ENCODE measurements around the gene ANTKMT.
A peak's percentile ranks its signal among the peaks of the same experiment; 100 is the strongest.

The ANTKMT gene

DNA sequence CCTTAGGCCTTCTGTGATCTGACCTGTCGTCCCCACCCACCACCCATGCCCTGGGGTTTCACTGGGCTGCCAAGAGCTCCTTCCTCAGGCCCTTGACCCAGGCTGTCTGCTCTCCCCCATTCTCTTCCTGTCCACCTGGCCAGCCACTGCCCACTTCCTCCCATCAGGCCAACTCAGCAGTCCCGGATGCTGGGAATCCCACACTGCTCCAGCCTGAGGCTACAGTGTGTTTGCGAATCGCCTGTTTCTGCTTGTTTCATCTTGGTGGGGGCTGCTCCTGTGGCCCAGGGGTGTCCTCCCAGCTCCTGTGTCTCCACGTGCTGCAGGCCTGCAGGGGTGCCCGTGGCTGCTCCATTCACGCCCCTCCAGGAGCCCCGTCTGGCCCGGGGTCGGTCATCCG lies 6.9 kb upstream of the ANTKMT start:
- TF ChIP-seq FOXK2 (IDR thresholded peaks at IDR 0.05) (no peak), SUZ12 (IDR thresholded peaks at IDR 0.05) (no peak), CTBP1 (IDR thresholded peaks at IDR 0.05; ENCODE audit: borderline replicate concordance) (no peak)
- no peak for DNase-seq (ENCODE audit: extremely low spot score)
- ChIA-PET CTCF (no interaction called here), POLR2A (interaction anchor here (4.0 kb wide), 1 partner anchor 12 kb away, joined by 27 read pairs; the partner anchor contains the start of genes CCDC78 and HAGHL)

DNA sequence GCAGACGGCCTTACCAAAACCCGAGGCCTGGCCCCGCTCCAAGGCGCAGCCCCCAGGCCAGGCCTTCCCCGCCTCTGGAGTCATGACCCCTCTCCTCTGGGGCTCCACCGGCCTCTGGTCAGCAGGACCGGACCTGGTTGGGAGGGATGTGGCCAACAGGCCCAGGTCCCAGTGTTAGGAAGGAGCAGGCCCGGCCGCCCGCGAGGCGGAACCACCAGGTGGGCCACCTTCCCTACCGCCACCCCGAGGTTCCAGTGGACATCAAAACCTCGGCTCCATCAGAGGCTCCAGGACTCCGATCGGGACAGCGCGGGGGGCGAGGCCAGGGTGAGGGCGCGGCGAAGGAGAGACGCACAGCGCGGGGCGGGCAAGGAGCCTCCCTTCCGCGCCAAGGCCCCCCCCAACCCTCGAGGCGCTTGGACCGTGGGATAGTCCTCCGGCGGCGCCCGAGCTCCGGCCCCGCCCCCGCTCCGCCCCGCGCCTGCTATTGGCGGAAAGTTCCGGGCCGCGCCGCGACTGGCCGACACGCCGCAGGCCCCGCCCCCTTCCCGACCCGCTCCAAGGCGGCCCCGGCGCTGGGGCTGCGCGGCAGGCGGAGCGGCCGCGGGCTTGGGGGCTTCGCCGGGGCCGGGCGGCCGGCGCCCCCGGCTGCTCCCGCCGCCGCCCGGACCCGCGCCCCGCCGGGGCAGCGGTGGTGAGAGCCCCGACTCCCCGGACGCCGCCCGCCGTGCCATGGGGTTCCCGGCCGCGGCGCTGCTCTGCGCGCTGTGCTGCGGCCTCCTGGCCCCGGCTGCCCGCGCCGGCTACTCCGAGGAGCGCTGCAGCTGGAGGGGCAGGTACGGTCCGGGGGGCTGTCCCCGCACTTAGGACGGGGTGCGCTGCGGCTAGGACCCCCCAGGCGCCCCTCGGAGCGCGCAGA lies 6.1 kb upstream of the ANTKMT start, which contains the start of gene METRN:
METRN (plus strand) TSS at position 561 of the 919 bp plus-strand sequence; CDS start at position 733, 172 bp downstream.
- ChIA-PET POLR2A (interaction anchor here (1.4 to 4.0 kb wide), 3 partner anchors 12 to 73 kb away, joined by 3 to 27 read pairs (median 17); partner anchors contain the start of genes CCDC78, CHTF18, HAGHL and RPUSD1), CTCF (interaction anchor here (1.1 to 2.2 kb wide), 4 partner anchors 26 to 73 kb away, joined by 3 to 9 read pairs (median 4); partner anchors contain the start of genes CHTF18, CIAO3 and RPUSD1)
- peak; percentile 85 for DNase-seq (ENCODE audit: extremely low spot score)
- TF ChIP-seq ELF4 (IDR thresholded peaks at IDR 0.05) (no peak), CTBP1 (IDR thresholded peaks at IDR 0.05; ENCODE audit: borderline replicate concordance) (no peak), LEF1 (IDR thresholded peaks at IDR 0.05; ENCODE audit: borderline replicate concordance) (no peak), ZNF384 (IDR thresholded peaks at IDR 0.05) (no peak), SUZ12 (IDR thresholded peaks at IDR 0.05) (no peak), FOXA1 (IDR thresholded peaks at IDR 0.05) (no peak), NFRKB (IDR thresholded peaks at IDR 0.05) (no peak), HDGF (IDR thresholded peaks at IDR 0.05; ENCODE audit: borderline replicate concordance) (no peak), FOXM1 (IDR thresholded peaks at IDR 0.05; ENCODE audit: borderline replicate concordance) (no peak), L3MBTL2 (conservative IDR thresholded peaks at IDR 0.05) (no peak), ARNT (IDR thresholded peaks at IDR 0.05) (no peak), BHLHE40 (IDR thresholded peaks at IDR 0.05; ENCODE audit: borderline replicate concordance) (no peak), SP1 (IDR thresholded peaks at IDR 0.05) (no peak), TARDBP (IDR thresholded peaks at IDR 0.05) (no peak), FOXK2 (IDR thresholded peaks at IDR 0.05) (no peak)

DNA sequence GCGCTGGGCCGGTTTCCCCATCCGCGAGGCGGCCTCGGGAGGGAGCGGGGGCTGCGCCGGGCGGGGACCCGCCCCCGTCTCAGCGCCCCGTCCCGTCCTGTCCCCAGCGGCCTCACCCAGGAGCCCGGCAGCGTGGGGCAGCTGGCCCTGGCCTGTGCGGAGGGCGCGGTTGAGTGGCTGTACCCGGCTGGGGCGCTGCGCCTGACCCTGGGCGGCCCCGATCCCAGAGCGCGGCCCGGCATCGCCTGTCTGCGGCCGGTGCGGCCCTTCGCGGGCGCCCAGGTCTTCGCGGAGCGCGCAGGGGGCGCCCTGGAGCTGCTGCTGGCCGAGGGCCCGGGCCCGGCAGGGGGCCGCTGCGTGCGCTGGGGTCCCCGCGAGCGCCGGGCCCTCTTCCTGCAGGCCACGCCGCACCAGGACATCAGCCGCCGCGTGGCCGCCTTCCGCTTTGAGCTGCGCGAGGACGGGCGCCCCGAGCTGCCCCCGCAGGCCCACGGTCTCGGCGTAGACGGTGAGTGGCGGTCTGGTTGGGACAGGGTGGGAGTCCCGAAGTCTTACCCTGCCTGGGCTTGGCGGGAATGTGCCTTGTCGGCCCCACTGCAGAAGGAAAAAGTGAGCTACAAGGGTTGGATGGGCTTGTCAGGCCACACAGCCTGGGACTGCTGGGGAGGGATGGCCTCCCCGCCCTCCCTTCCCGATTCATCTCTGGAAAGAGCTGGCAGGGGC lies 5.3 kb upstream of the ANTKMT start:
- no peak for TF ChIP-seq NFRKB (IDR thresholded peaks at IDR 0.05)
- TF ChIP-seq L3MBTL2 (conservative IDR thresholded peaks at IDR 0.05): 0 out of 2 replicates have a peak, but pooled peaks have one; percentile 20
- peak; percentile 53; the same call in 1 of the 2 replicates for TF ChIP-seq ARNT (IDR thresholded peaks at IDR 0.05)
- POLR2A ChIA-PET: interaction anchor here (0.6 to 4.0 kb wide), 6 partner anchors 11 to 91 kb away, joined by 3 to 27 read pairs (median 3); partner anchors contain the start of genes CCDC78, CHTF18, CIAO3 and HAGHL
- DNase-seq (ENCODE audit: extremely low spot score): no peak
- CTCF ChIA-PET: interaction anchor here (0.6 to 2.2 kb wide), 6 partner anchors 25 to 72 kb away, joined by 3 to 9 read pairs (median 4); partner anchors contain the start of genes CHTF18, CIAO3 and RPUSD1

DNA sequence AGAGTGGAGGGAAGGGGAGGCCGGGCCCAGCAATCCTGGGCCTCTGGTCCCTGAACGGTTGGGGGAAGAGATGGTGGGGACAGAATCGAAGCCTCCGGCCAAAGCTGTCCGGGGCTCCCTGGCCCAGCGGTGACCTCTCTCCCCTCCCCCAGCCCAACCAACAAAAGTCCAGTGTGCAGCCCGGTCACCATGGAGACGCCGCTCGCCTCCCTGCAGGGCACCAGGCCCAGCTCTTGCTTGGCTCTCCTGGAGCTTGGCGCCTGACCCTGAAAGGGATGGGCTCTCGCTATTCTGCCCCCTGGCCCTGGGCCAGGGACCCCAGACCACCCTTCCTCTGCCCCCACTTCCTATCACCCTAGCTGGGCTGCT lies 4.8 kb upstream of the ANTKMT start:
- no peak for DNase-seq (ENCODE audit: extremely low spot score)
- ChIA-PET POLR2A (interaction anchor here (0.6 to 4.0 kb wide), 6 partner anchors 10 to 91 kb away, joined by 3 to 27 read pairs (median 3); partner anchors contain the start of genes CCDC78, CHTF18, CIAO3 and HAGHL), CTCF (interaction anchor here (0.6 to 2.2 kb wide), 5 partner anchors 38 to 72 kb away, joined by 3 to 9 read pairs (median 4); partner anchors contain the start of genes CHTF18 and RPUSD1)
- TF ChIP-seq TARDBP (IDR thresholded peaks at IDR 0.05) (no peak), NFRKB (IDR thresholded peaks at IDR 0.05) (no peak), FOXK2 (IDR thresholded peaks at IDR 0.05) (no peak), ELF4 (IDR thresholded peaks at IDR 0.05) (no peak), BHLHE40 (IDR thresholded peaks at IDR 0.05; ENCODE audit: borderline replicate concordance) (no peak), FOXA1 (IDR thresholded peaks at IDR 0.05) (no peak), ARNT (IDR thresholded peaks at IDR 0.05) (no peak), ZNF384 (IDR thresholded peaks at IDR 0.05) (no peak), SP1 (IDR thresholded peaks at IDR 0.05) (no peak), SUZ12 (IDR thresholded peaks at IDR 0.05) (no peak), L3MBTL2 (conservative IDR thresholded peaks at IDR 0.05) (no peak), FOXM1 (IDR thresholded peaks at IDR 0.05; ENCODE audit: borderline replicate concordance) (no peak), HDGF (IDR thresholded peaks at IDR 0.05; ENCODE audit: borderline replicate concordance) (no peak), LEF1 (IDR thresholded peaks at IDR 0.05; ENCODE audit: borderline replicate concordance) (no peak), CTBP1 (IDR thresholded peaks at IDR 0.05; ENCODE audit: borderline replicate concordance) (no peak)
- TF ChIP-seq, protein P1, sequence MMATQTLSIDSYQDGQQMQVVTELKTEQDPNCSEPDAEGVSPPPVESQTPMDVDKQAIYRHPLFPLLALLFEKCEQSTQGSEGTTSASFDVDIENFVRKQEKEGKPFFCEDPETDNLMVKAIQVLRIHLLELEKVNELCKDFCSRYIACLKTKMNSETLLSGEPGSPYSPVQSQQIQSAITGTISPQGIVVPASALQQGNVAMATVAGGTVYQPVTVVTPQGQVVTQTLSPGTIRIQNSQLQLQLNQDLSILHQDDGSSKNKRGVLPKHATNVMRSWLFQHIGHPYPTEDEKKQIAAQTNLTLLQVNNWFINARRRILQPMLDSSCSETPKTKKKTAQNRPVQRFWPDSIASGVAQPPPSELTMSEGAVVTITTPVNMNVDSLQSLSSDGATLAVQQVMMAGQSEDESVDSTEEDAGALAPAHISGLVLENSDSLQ (IDR thresholded peaks at IDR 0.05): no peak

DNA sequence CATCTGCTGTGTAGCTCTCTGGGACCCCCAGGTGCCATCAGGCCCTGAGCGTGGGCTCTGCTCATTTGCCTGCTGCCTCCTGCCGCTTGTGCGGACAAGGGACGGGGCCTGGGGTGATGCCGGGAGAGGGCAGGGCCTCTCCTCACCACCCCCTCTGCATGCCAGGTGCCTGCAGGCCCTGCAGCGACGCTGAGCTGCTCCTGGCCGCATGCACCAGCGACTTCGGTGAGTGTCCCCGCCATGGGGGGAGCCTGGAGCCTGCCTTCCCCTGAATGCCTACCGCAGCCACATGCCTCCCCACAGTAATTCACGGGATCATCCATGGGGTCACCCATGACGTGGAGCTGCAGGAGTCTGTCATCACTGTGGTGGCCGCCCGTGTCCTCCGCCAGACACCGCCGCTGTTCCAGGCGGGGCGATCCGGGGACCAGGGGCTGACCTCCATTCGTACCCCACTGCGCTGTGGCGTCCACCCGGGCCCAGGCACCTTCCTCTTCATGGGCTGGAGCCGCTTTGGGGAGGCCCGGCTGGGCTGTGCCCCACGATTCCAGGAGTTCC lies 4.1 kb upstream of the ANTKMT start:
- CTCF ChIA-PET: interaction anchor here (2.2 kb wide), 1 partner anchor 71 kb away, joined by 9 read pairs; the partner anchor contains the start of genes CHTF18 and RPUSD1

DNA sequence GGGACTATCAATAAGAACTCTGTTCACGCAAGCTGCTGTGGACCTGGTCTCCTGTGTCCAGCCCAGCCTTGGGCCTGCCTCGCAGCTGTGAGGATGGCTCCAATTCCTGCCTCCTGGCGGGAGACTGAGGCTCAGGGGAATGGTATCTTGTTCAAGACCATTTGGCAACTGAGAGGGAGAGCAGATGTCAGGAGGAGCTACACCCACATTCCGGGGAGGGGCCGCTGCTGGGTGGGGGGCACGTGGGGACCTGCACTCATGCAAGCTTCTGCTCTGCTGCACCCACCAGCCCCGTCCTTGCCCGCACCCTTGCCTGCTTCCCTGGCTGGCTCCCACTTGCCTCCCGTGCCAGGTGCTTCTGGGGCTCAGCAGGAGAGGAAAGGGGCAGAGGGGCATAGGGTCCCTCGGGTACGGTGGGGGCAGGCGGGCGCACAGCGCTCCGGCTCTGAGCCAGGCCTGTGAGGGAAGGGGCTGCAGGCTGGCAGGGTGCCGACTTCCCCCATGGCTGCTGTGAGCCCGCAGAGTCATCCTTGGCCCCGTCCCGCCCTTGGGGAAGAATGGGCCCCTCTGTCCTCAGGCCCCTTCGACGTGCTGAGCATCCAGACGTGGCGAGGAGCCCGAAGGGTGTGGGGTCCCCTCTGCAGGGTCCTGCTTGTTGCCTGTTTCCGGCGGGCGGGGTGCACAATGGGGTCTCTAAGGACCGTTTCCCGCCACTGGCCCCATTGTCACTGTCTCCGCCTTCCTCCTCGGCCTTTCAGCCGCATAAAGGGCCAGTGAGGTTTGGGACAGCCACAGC lies 3.3 kb upstream of the ANTKMT start:
- no peak for TF ChIP-seq FOXM1 (IDR thresholded peaks at IDR 0.05; ENCODE audit: borderline replicate concordance)
- TF ChIP-seq, protein P1 (IDR thresholded peaks at IDR 0.05): no peak
- no peak for TF ChIP-seq LEF1 (IDR thresholded peaks at IDR 0.05; ENCODE audit: borderline replicate concordance)
- TF ChIP-seq BHLHE40 (IDR thresholded peaks at IDR 0.05; ENCODE audit: borderline replicate concordance): no peak
- no peak for TF ChIP-seq NFRKB (IDR thresholded peaks at IDR 0.05)
- no peak for TF ChIP-seq SUZ12 (IDR thresholded peaks at IDR 0.05)
- TF ChIP-seq HDGF (IDR thresholded peaks at IDR 0.05; ENCODE audit: borderline replicate concordance): no peak
- no peak for TF ChIP-seq ZNF384 (IDR thresholded peaks at IDR 0.05)
- TF ChIP-seq TARDBP (IDR thresholded peaks at IDR 0.05): no peak
- no peak for TF ChIP-seq CTBP1 (IDR thresholded peaks at IDR 0.05; ENCODE audit: borderline replicate concordance)
- no peak for TF ChIP-seq FOXA1 (IDR thresholded peaks at IDR 0.05)
- DNase-seq (ENCODE audit: extremely low spot score): no peak
- POLR2A ChIA-PET: interaction anchor here (3.0 to 4.0 kb wide), 2 partner anchors 9 to 70 kb away, joined by 17 to 27 read pairs; partner anchors contain the start of genes CCDC78, CHTF18, HAGHL and RPUSD1
- CTCF ChIA-PET: no interaction called here

More for the DNA sequence above, 4.1 kb upstream of the ANTKMT start:
- POLR2A ChIA-PET: interaction anchor here (1.4 to 4.0 kb wide), 3 partner anchors 10 to 71 kb away, joined by 3 to 27 read pairs (median 17); partner anchors contain the start of genes CCDC78, CHTF18, HAGHL and RPUSD1
- TF ChIP-seq TARDBP (IDR thresholded peaks at IDR 0.05): no peak
- no peak for DNase-seq (ENCODE audit: extremely low spot score)

Measured in HEK293T (cell line).